ENCODE measurements around the gene PPARA. TPM values are rescaled to one million over a fixed set of nuclear protein-coding genes. Genes with fewer than 3 reads are reported as not detected.

Gene PPARA
- total RNA-seq, 1 experiment from 2014 or later = 7.7 TPM

DNA sequence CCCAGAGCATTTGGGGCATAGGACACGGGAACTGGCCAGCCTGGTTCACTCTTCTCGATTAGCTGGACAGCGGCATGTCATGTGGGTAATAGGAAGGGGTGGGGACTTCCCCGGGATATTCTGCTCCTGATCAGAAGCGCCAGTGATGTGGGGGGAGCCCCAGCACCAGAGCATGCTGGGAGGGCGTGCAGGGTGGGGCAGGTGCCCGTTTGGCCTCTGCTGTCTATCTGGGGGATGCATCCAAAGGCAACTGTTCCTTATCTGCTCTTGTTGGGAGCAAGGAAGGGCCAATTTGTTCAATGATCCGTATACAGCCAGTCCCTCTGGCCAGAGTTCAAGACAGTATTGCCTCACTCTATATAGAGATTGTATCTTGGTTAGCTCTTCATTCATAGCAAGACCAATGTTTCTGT is 43.6 kb downstream of the PPARA start:
- Histone ChIP-seq H3K36me3 (ENCODE audit: low read depth, low read length) (no peaks in the 10 kb centered on the region), H3K9me2 (replicated peaks; ENCODE audit: low read length) (no peaks in the 10 kb centered on the region), H3K27ac (ENCODE audit: low read length) (no peak overlapping the region), H3K9ac (ENCODE audit: low read length) (no peak overlapping the region), H4K20me1 (ENCODE audit: low read length) (no peaks in the 10 kb centered on the region), H3K79me2 (ENCODE audit: low read length) (no peaks in the 10 kb centered on the region), H3K27me3 (ENCODE audit: low read length) (no peaks in the 10 kb centered on the region), H3K4me1 (ENCODE audit: insufficient read depth, low read length) (no peaks in the 10 kb centered on the region), H3F3A (ENCODE audit: low read length, unreplicated experiment) (no peaks in the 10 kb centered on the region), H3K4me2 (ENCODE audit: low read length) (no peak overlapping the region), H3K4me3 (ENCODE audit: low read length) (no peak overlapping the region), H3K9me3 (ENCODE audit: low read length) (no peaks in the 10 kb centered on the region), H2AFZ (ENCODE audit: low read length) (no peak overlapping the region)
- no TSS peak for BruUV-seq (replicated peaks)
- POLR2A ChIA-PET (ENCODE audit: unreplicated experiment) = no interaction called here
- CTCF ChIA-PET = no interaction called here
- no peak for ATAC-seq
- no peak for DNase-seq
- TF ChIP-seq EZH2phosphoT487 (IDR thresholded peaks at IDR 0.05; ENCODE audit: borderline replicate concordance, low read length) (no peak), EZH2 (IDR thresholded peaks at IDR 0.05; ENCODE audit: low read length, unreplicated experiment) (no peak)
- TF ChIP-seq, protein P1, sequence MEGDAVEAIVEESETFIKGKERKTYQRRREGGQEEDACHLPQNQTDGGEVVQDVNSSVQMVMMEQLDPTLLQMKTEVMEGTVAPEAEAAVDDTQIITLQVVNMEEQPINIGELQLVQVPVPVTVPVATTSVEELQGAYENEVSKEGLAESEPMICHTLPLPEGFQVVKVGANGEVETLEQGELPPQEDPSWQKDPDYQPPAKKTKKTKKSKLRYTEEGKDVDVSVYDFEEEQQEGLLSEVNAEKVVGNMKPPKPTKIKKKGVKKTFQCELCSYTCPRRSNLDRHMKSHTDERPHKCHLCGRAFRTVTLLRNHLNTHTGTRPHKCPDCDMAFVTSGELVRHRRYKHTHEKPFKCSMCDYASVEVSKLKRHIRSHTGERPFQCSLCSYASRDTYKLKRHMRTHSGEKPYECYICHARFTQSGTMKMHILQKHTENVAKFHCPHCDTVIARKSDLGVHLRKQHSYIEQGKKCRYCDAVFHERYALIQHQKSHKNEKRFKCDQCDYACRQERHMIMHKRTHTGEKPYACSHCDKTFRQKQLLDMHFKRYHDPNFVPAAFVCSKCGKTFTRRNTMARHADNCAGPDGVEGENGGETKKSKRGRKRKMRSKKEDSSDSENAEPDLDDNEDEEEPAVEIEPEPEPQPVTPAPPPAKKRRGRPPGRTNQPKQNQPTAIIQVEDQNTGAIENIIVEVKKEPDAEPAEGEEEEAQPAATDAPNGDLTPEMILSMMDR (conservative IDR thresholded peaks at IDR 0.05; ENCODE audit: low read depth, low read length) = no peak
- intact Hi-C loops (cut with micrococcal nuclease) = no loop called here

DNA sequence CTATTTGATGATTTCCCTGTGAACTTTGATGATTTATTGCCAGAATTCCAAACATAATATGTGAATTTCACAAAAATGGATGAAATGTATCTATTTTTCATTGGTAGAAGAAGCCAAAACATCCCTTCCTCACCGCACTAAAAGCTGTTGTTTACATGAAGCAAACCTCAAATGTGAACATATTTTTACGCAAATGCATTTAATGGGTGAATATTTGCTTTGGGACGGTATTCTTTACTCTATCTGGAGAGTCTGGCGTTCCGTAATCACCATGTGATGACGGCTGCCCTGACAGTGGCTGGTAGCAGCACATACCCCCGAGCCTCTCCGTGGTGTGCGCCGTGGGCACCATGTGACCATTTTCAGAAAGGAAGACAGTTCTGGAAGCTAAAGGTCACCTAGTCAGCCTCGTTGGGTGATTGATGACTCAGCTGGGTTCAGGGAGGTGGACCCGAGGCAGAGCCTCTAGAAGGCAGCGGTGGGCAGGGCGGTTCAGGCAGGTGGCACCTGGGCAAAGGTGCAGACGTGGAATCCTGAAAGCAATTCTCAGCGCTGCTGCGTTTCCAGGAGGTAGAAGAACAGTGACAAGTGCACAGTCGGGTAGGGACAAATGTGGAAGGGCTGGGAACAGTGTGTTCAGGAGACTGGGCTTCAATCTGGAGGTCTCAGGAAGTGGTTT is 45.3 kb downstream of the PPARA start:
- DNase-seq = no peak
- intact Hi-C loops (cut with micrococcal nuclease) = no loop called here
- CTCF ChIA-PET = no interaction called here
- H3K36me3 ChIP-seq (ENCODE audit: low read depth, low read length) = no peaks in the 10 kb centered on the region
- H3K4me3 ChIP-seq (ENCODE audit: low read length) = no peak overlapping the region
- H3F3A ChIP-seq (ENCODE audit: low read length, unreplicated experiment) = no peaks in the 10 kb centered on the region
- no peaks in the 10 kb centered on the region for H3K9me3 ChIP-seq (ENCODE audit: low read length)
- H3K4me1 ChIP-seq (ENCODE audit: insufficient read depth, low read length) = no peaks in the 10 kb centered on the region
- H3K9me2 ChIP-seq (replicated peaks; ENCODE audit: low read length) = no peaks in the 10 kb centered on the region
- POLR2A ChIA-PET (ENCODE audit: unreplicated experiment) = no interaction called here
- no peak overlapping the region for H3K9ac ChIP-seq (ENCODE audit: low read length)
- no peaks in the 10 kb centered on the region for H4K20me1 ChIP-seq (ENCODE audit: low read length)
- ATAC-seq = no peak
- no peak overlapping the region for H2AFZ ChIP-seq (ENCODE audit: low read length)
- TF ChIP-seq EZH2 (IDR thresholded peaks at IDR 0.05; ENCODE audit: low read length, unreplicated experiment) = no peak
- TF ChIP-seq, protein P1 (conservative IDR thresholded peaks at IDR 0.05; ENCODE audit: low read depth, low read length) = no peak
- H3K27ac ChIP-seq (ENCODE audit: low read length) = no peak overlapping the region
- no peaks in the 10 kb centered on the region for H3K27me3 ChIP-seq (ENCODE audit: low read length)
- H3K79me2 ChIP-seq (ENCODE audit: low read length) = no peaks in the 10 kb centered on the region
- no peak overlapping the region for H3K4me2 ChIP-seq (ENCODE audit: low read length)
- no TSS peak for BruUV-seq (replicated peaks)

DNA sequence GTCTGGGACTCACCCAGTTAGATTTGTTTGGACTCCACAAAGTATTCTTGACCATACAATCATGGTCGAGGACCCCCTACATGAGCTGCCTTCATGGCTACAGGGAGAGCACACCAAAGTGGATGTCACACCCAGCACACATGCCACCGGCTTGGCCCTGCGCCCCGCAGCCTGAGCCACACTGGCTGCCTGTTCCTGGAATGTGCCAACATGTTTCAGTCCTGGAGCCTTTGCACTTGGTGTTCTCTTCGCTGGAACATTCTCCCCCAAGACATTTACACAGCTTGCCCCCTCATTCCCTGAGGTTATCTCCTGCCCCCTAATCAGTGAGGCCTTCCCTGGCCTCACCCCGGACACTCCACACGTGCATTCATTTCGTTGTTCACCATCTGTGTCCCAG is 46.0 kb downstream of the PPARA start:
- no TSS peak for BruUV-seq (replicated peaks)
- Histone ChIP-seq H3K79me2 (ENCODE audit: low read length) (no peaks in the 10 kb centered on the region), H3K4me1 (ENCODE audit: insufficient read depth, low read length) (no peaks in the 10 kb centered on the region), H3K27me3 (ENCODE audit: low read length) (no peaks in the 10 kb centered on the region), H3K9ac (ENCODE audit: low read length) (no peak overlapping the region), H3K9me3 (ENCODE audit: low read length) (no peaks in the 10 kb centered on the region), H3K9me2 (replicated peaks; ENCODE audit: low read length) (no peaks in the 10 kb centered on the region), H4K20me1 (ENCODE audit: low read length) (no peaks in the 10 kb centered on the region), H2AFZ (ENCODE audit: low read length) (no peak overlapping the region), H3K4me3 (ENCODE audit: low read length) (no peak overlapping the region), H3K36me3 (ENCODE audit: low read depth, low read length) (no peaks in the 10 kb centered on the region), H3K27ac (ENCODE audit: low read length) (no peak overlapping the region), H3K4me2 (ENCODE audit: low read length) (no peak overlapping the region), H3F3A (ENCODE audit: low read length, unreplicated experiment) (no peaks in the 10 kb centered on the region)
- TF ChIP-seq EZH2phosphoT487 (IDR thresholded peaks at IDR 0.05; ENCODE audit: borderline replicate concordance, low read length) (no peak), EZH2 (IDR thresholded peaks at IDR 0.05; ENCODE audit: low read length, unreplicated experiment) (no peak)
- TF ChIP-seq, protein P1 (conservative IDR thresholded peaks at IDR 0.05; ENCODE audit: low read depth, low read length) = no peak
- intact Hi-C loops (cut with micrococcal nuclease) = no loop called here
- DNase-seq = no peak
- CTCF ChIA-PET = no interaction called here
- no peak for ATAC-seq
- POLR2A ChIA-PET (ENCODE audit: unreplicated experiment) = no interaction called here
